Tibial nerve (tissue), 4 donors: Measurements from ENCODE around the gene CAMK2B. TPM values are rescaled to one million over a fixed set of nuclear protein-coding genes. Genes with fewer than 3 reads are reported as not detected.
A peak's percentile ranks its signal among the peaks of the same experiment; 100 is the strongest.

Experiments
- DNase-seq, 2 donors: peaks; one replicate each; pipeline ENCODE4 v3.0.0-alpha.2; 2019; ENCODE audit warnings: low spot score in 2 of 2
- H3K27ac ChIP-seq, 4 donors: fragments of 200-600 bp; sonication (generic) in 3 of 4; one replicate each; pipeline ENCODE4 v1.5.1; 2017 to 2019; ENCODE audit warnings: mild to moderate bottlenecking in 1 of 4
- H3K27me3 ChIP-seq, 2 donors: fragments of 200-600 bp; sonication (generic) in 1 of 2; one replicate each; pipeline versions ENCODE4 v1.5.1 to v1.6.0; 2017 to 2019
- H3K36me3 ChIP-seq, 3 donors: fragments of 200-600 bp; sonication (generic); one replicate each; pipeline ENCODE4 v1.5.1; 2018 to 2019
- H3K4me1 ChIP-seq, 4 donors: fragments of 200-600 bp; sonication (generic) in 3 of 4; one replicate each; pipeline ENCODE4 v1.5.1; 2017 to 2019
- H3K4me3 ChIP-seq, 4 donors: fragments of 200-600 bp; sonication (generic) in 3 of 4; one replicate each; pipeline ENCODE4 v1.5.1; 2017 to 2019; ENCODE audit warnings: mild to moderate bottlenecking in 1 of 4, moderate library complexity in 1 of 4
- H3K9me3 ChIP-seq, 4 donors: fragments of 200-600 bp; sonication (generic) in 3 of 4; one replicate each; pipeline ENCODE4 v1.5.1; 2017 to 2019
- CTCF ChIP-seq, 5 experiments: fragments of 200-600 bp in 3 of 5; fragments of 450-650 bp in 2 of 5; sonication (generic) in 3 of 5; IDR thresholded peaks; one replicate each; pipeline ENCODE4 v1.5.1; 2016 to 2019; ENCODE audit warnings: antibody characterized with exemption in 5 of 5, mild to moderate bottlenecking in 3 of 5, moderate library complexity in 2 of 5
- EP300 ChIP-seq, 2 donors: sonication (generic); formaldehyde crosslinking; IDR thresholded peaks; one replicate each; pipeline ENCODE4 v1.6.1; 2017; ENCODE audit warnings: antibody characterized with exemption in 2 of 2, mild to moderate bottlenecking in 1 of 2
- POLR2A ChIP-seq, 2 donors: fragments of 450-650 bp; IDR thresholded peaks; one replicate each; pipeline ENCODE4 v1.6.1; 2017; ENCODE audit warnings: antibody characterized with exemption in 2 of 2, mild to moderate bottlenecking in 2 of 2, moderate library complexity in 2 of 2
- WGBS, 2 donors: methylation state at CpG; one replicate each; pipeline ENCODE4 v1.1.5; 2018; 5-methylcytosine and 5-hydroxymethylcytosine counted together
- total RNA-seq, 4 donors: library from RNA; depleted of rRNA; stranded (reverse); fragments of >200 nt; gene quantifications; one replicate each; pipeline ENCODE4 v1.1.0, GENCODE V29; 2016

CAMK2B gene
- total RNA-seq, 4 donors from 2014 or later, result 9.0 to 14.7 (median 10.9) TPM

GRCh38 chr7:44256459-44256858 is 68.9 kb downstream of the CAMK2B start:
- no peaks in the 10 kb centered on the region for H3K27me3 ChIP-seq
- DNase-seq, result no peak
- no peak overlapping the region for H3K4me3 ChIP-seq
- H3K27ac ChIP-seq, result peak overlapping the region in 2 of 4 donors; percentile 82 to 84
- peaks cover 0 to 40% (median 34%) of the 10 kb centered on the region in 4 donors for H3K4me1 ChIP-seq
- 73 to 79% methylated on average over 3 to 5 of the region's 5 CpGs for WGBS, 2 donors
- H3K36me3 ChIP-seq, result no peaks in the 10 kb centered on the region
- TF ChIP-seq EP300 (IDR thresholded peaks at IDR 0.05), result no peak
- TF ChIP-seq CTCF (IDR thresholded peaks at IDR 0.05), result no peak
- TF ChIP-seq POLR2A (IDR thresholded peaks at IDR 0.05), result no peak
- H3K9me3 ChIP-seq, result no peaks in the 10 kb centered on the region

GRCh38 chr7:44251881-44252280 is 73.5 kb downstream of the CAMK2B start:
- WGBS, 2 donors, result 80 to 92% methylated on average over 11 to 12 of the region's 12 CpGs
- Histone ChIP-seq H3K27ac (no peak overlapping the region), H3K4me1 (peaks cover 0 to 5% (median 1%) of the 10 kb centered on the region in 4 donors), H3K9me3 (no peaks in the 10 kb centered on the region), H3K4me3 (no peak overlapping the region), H3K36me3 (no peaks in the 10 kb centered on the region), H3K27me3 (no peaks in the 10 kb centered on the region)
- TF ChIP-seq CTCF (IDR thresholded peaks at IDR 0.05) (no peak), EP300 (IDR thresholded peaks at IDR 0.05) (no peak)
- DNase-seq, result no peak

GRCh38 chr7:44251269-44251668 is 74.1 kb downstream of the CAMK2B start:
- TF ChIP-seq EP300 (IDR thresholded peaks at IDR 0.05) (no peak), CTCF (IDR thresholded peaks at IDR 0.05) (no peak), POLR2A (IDR thresholded peaks at IDR 0.05) (no peak)

GRCh38 chr7:44249639-44250234 is 75.7 kb downstream of the CAMK2B start:
- Histone ChIP-seq H3K4me1 (no peaks in the 10 kb centered on the region), H3K27me3 (no peaks in the 10 kb centered on the region), H3K36me3 (no peaks in the 10 kb centered on the region), H3K9me3 (no peaks in the 10 kb centered on the region), H3K4me3 (no peak overlapping the region), H3K27ac (no peak overlapping the region)
- WGBS, 2 donors, result 83 to 86% methylated on average over 15 of the region's 15 CpGs
- TF ChIP-seq CTCF (IDR thresholded peaks at IDR 0.05), result no peak
- no peak for TF ChIP-seq POLR2A (IDR thresholded peaks at IDR 0.05)
- no peak for TF ChIP-seq EP300 (IDR thresholded peaks at IDR 0.05)
- DNase-seq, result no peak

More at GRCh38 chr7:44251269-44251668, 74.1 kb downstream of the CAMK2B start:
- 94 to 95% methylated on average over 10 of the region's 10 CpGs for WGBS, 2 donors
- H3K4me1 ChIP-seq, result no peaks in the 10 kb centered on the region
- H3K9me3 ChIP-seq, result no peaks in the 10 kb centered on the region
- no peaks in the 10 kb centered on the region for H3K27me3 ChIP-seq
- no peak for DNase-seq
- H3K36me3 ChIP-seq, result no peaks in the 10 kb centered on the region
- no peak overlapping the region for H3K27ac ChIP-seq
- H3K4me3 ChIP-seq, result no peak overlapping the region

- Histone ChIP-seq H3K9me3 (no peaks in the 10 kb centered on the region), H3K36me3 (no peaks in the 10 kb centered on the region), H3K4me3 (no peak overlapping the region), H3K27ac (no peak overlapping the region), H3K4me1 (no peaks in the 10 kb centered on the region), H3K27me3 (no peaks in the 10 kb centered on the region)
- WGBS, 2 donors, result 58 to 80% methylated on average over 8 to 10 of the region's 10 CpGs
- no peak for DNase-seq
- no peak for TF ChIP-seq POLR2A (IDR thresholded peaks at IDR 0.05)
- no peak for TF ChIP-seq EP300 (IDR thresholded peaks at IDR 0.05)
- no peak for TF ChIP-seq CTCF (IDR thresholded peaks at IDR 0.05)
Observed at GRCh38 chr7:44247868-44248651, 77.3 kb downstream of the CAMK2B start.
